Right lobe of liver (tissue), 6 donors: ENCODE results near the gene UCK1. TPM values are rescaled to one million over a fixed set of nuclear protein-coding genes. Genes with fewer than 3 reads are reported as not detected.

Experiments
- ATAC-seq, 4 donors: fragments of 200-7000 bp; cut with Tn5 transposase; one replicate each; pipeline ENCODE4 v1.9.1; 2020; ENCODE audit warnings: mild to moderate bottlenecking in 4 of 4, moderate library complexity in 4 of 4
- DNase-seq, 3 donors: peaks; one replicate each; pipeline ENCODE4 v3.0.0-alpha.2; 2020
- H3K27ac ChIP-seq, 3 donors: fragments of 200-600 bp; one replicate each; pipeline ENCODE4 v1.8.0; 2022
- H3K27me3 ChIP-seq, 2 donors: fragments of 200-600 bp; one replicate each; pipeline ENCODE4 v1.8.0; 2022
- H3K36me3 ChIP-seq, 4 donors: fragments of 200-600 bp; sonication (generic) in 1 of 4; one replicate each; pipeline versions ENCODE4 v1.5.1 to v1.8.0; 2017 to 2022; ENCODE audit warnings: control low read depth in 1 of 4
- H3K4me1 ChIP-seq, 4 donors: fragments of 200-600 bp; sonication (generic) in 1 of 4; one replicate each; pipeline versions ENCODE4 v1.5.1 to v1.8.0; 2017 to 2022; ENCODE audit warnings: control low read depth in 1 of 4
- H3K4me3 ChIP-seq, 3 donors: fragments of 200-600 bp; one replicate each; pipeline ENCODE4 v1.8.0; 2022
- H3K9me3 ChIP-seq, 4 donors: fragments of 200-600 bp; sonication (generic) in 1 of 4; one replicate each; pipeline versions ENCODE4 v1.5.1 to v1.8.0; 2017 to 2022; ENCODE audit warnings: control low read depth in 1 of 4
- POLR2A ChIP-seq: fragments of 450-650 bp; IDR thresholded peaks from one replicate; pipeline ENCODE4 v1.6.1; 2017; ENCODE audit warnings: antibody characterized with exemption, mild to moderate bottlenecking
- WGBS: methylation state at CpG from one replicate; pipeline ENCODE4 v1.1.6; 2018; ENCODE audit warnings: low coverage, low lambda C conversion rate; ENCODE audit not compliant: insufficient coverage; ENCODE audit errors: missing lambda C conversion rate; 5-methylcytosine and 5-hydroxymethylcytosine counted together
- intact Hi-C, 2 donors: fragments of 100-400 bp; cut with DNase I; formaldehyde crosslinking; loops; one replicate each; pipeline versions ENCODE4 v1.11.2 to v1.14.1; 2022
- total RNA-seq, 6 experiments: library from RNA; depleted of rRNA in 2 of 6; stranded (reverse); fragments of >200 nt in 2 of 6; fragmentation: NEBNext Ultra II Directional in 3 of 6; extraction: Animal tissue kit (Norgen Biotek cat#: 25700) in 3 of 6; gene quantifications; one replicate each; pipeline versions ENCODE4 v1.1.0 to v1.2.4, GENCODE V29; 2016 to 2023
- TF ChIP-seq, protein P1 (sequence below), 4 donors: fragments of 200-600 bp in 3 of 4; fragments of 450-650 bp in 1 of 4; IDR thresholded peaks; one replicate each; pipeline versions ENCODE4 v1.5.1 to v1.8.0; 2016 to 2022; ENCODE audit warnings: antibody characterized with exemption in 4 of 4, mild to moderate bottlenecking in 2 of 4
- donor health status: DM: no; HTN: yes; CAD: no.
- donor health status: DM: no; HTN: no; CAD: no.
- donor health status: DM: no; HTN: no; CAD: no.
- donor health status: DM: no; HTN: yes; CAD: no.
- donor health status: DM: no; HTN: yes; CAD: no.

UCK1 gene
- total RNA-seq, 6 experiments from 2014 or later = 18.4 to 32.1 (median 27.8) TPM

DNA sequence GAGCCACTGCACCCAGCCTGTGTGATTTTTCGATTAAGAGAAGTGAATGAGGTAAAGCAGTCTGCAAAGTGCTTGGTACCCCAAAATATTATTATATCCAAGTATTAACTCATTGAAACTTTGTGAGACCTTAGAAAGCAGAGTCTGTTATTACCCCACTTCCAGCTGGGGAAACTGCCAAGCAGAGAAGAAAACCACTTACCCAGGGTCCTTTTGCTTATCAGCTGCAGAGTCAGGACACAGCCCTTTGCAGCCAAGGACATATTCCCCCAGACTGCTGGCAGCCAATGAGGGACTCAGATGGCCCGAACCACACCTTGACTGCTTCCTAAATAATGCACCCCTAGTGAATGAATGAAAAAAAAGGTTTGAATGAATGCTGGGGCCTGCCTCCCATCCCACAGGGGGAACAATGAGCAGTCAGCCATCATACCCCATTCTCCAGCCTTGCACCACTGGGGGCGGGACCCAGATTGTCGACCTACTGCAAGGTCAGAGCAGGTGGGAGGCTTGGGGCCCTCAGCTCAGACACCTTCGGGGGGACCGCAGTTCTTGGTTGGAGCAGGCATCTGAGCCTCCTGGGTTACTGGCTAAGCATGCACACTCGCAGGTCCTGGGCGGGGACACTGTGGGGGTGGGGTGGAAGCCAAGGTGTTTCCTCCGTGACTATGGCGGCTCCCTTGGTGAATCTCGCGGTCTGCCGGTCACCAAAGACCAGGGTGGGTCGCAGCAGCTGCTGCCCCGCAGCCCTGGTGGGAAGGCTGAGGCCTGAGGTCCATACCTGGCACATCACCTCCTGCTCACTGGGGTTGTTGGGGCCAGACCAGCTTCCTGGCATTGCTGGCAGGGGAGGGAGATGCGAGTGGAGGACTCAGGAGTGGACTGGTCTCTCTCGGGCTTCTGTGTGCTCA is 43.9 kb upstream of the UCK1 start:
- WGBS = 82% methylated on average over 4 of the region's 17 CpGs
- no peak overlapping the region for H3K27ac ChIP-seq
- peaks cover 0 to 14% (median 7%) of the 10 kb centered on the region in 4 donors for H3K4me1 ChIP-seq
- ATAC-seq = no peak
- H3K9me3 ChIP-seq = no peaks in the 10 kb centered on the region
- intact Hi-C loops = no loop called here
- TF ChIP-seq, protein P1, sequence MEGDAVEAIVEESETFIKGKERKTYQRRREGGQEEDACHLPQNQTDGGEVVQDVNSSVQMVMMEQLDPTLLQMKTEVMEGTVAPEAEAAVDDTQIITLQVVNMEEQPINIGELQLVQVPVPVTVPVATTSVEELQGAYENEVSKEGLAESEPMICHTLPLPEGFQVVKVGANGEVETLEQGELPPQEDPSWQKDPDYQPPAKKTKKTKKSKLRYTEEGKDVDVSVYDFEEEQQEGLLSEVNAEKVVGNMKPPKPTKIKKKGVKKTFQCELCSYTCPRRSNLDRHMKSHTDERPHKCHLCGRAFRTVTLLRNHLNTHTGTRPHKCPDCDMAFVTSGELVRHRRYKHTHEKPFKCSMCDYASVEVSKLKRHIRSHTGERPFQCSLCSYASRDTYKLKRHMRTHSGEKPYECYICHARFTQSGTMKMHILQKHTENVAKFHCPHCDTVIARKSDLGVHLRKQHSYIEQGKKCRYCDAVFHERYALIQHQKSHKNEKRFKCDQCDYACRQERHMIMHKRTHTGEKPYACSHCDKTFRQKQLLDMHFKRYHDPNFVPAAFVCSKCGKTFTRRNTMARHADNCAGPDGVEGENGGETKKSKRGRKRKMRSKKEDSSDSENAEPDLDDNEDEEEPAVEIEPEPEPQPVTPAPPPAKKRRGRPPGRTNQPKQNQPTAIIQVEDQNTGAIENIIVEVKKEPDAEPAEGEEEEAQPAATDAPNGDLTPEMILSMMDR (IDR thresholded peaks at IDR 0.05) = no peak
- TF ChIP-seq POLR2A = no peak
- peaks cover 0 to 7% (median under 1%) of the 10 kb centered on the region in 4 donors for H3K36me3 ChIP-seq
- H3K27me3 ChIP-seq = no peaks in the 10 kb centered on the region
- DNase-seq = no peak
- H3K4me3 ChIP-seq = no peak overlapping the region

DNA sequence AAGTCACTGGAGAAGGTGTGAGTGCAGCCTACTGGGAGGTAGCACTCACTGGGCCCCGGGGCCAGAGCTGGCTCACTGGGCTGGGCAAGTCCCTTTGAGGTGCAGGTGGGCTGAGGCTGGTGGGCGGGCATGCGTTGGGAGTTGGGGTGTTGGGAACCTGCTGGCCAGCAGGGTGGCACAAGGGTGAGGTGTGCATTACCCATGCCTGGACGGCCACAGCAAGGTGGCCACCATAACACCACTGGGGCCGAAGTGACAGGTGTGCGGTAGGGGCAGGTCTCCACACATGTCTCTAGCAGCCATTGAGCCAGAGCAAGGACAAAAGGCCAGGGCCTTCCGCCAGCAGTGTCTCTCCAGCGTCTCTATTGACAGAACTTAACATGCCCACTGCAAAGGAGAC is 36.8 kb upstream of the UCK1 start:
- H3K4me1 ChIP-seq = no peaks in the 10 kb centered on the region
- DNase-seq = no peak
- H3K27ac ChIP-seq = no peak overlapping the region
- no peaks in the 10 kb centered on the region for H3K27me3 ChIP-seq
- peak in 3 of 4 donors; percentile 23 to 45 (median 29) for ATAC-seq
- TF ChIP-seq, protein P1 (IDR thresholded peaks at IDR 0.05) = no peak
- TF ChIP-seq POLR2A = no peak
- no peaks in the 10 kb centered on the region for H3K9me3 ChIP-seq
- peaks cover 0 to 2% (median 0%) of the 10 kb centered on the region in 4 donors for H3K36me3 ChIP-seq
- intact Hi-C loops = no loop called here
- WGBS = 92% methylated on average over 4 of the region's 8 CpGs
- no peak overlapping the region for H3K4me3 ChIP-seq

DNA sequence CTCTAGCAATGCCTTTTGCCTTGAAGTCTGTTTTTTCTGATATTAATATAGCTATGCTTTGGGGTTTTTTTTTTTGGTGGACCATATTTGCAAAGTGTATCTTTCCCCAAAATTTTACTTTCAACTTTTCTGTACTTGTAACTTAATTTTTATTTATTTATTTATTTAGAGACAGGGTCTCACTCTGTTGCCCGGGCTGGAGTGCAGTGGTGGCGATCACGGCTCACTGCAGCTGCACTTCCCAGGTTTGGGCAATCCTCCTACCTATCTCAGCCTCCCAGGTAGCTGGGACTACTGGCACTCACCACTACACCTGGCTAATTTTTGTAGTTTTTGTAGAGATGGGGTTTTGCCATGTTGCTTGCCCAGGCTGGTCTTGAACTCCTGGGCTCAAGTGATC is 35.1 kb upstream of the UCK1 start:
- Histone ChIP-seq H3K9me3 (no peaks in the 10 kb centered on the region), H3K4me3 (no peak overlapping the region), H3K36me3 (no peaks in the 10 kb centered on the region), H3K27ac (no peak overlapping the region), H3K27me3 (no peaks in the 10 kb centered on the region), H3K4me1 (no peaks in the 10 kb centered on the region)
- ATAC-seq (no peak), DNase-seq (no peak)
- no peak for TF ChIP-seq POLR2A
- TF ChIP-seq, protein P1 (IDR thresholded peaks at IDR 0.05) = no peak
- intact Hi-C loops = no loop called here
- WGBS = 93% methylated on average over 3 of the region's 3 CpGs

DNA sequence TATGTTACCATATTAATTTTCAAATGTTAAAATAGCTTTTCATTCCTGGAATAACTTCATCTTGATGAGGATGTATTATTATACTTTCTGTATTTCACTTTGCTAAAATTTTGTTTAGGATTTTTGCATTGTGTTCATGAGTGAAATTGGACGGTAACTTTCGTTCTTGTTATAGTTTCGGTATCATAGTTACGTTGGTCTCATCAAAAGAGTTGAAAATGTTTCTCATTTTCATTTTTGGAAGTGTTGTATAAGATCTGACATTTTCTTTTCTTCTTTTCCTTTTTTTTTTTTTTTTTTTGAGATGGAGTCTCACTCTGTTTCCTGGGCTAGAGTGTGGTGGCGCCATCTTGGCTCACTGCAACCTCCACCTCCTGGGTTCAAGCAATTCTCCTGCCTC is 34.3 kb upstream of the UCK1 start:
- DNase-seq (no peak), ATAC-seq (no peak)
- TF ChIP-seq POLR2A = no peak
- TF ChIP-seq, protein P1 (IDR thresholded peaks at IDR 0.05) = no peak
- H3K36me3 ChIP-seq = no peaks in the 10 kb centered on the region
- intact Hi-C loops = no loop called here
- H3K27ac ChIP-seq = no peak overlapping the region
- no peaks in the 10 kb centered on the region for H3K9me3 ChIP-seq
- H3K4me3 ChIP-seq = no peak overlapping the region
- no peaks in the 10 kb centered on the region for H3K4me1 ChIP-seq
- no peaks in the 10 kb centered on the region for H3K27me3 ChIP-seq
- WGBS = 75% methylated on average over 5 of the region's 5 CpGs
